Activated naive CD8-positive, alpha-beta T cell treated with anti-CD3 and anti-CD28 coated beads, Interleukin-2, amount 50 U/mL, for 24 hours (primary cell): Measurements from ENCODE around the gene ARHGAP42.
"Not testable (repeated sequence)": the region's sequence is repeated elsewhere in the genome, so short reads cannot be mapped to it uniquely, and the experiment has no call there.

Experiments used
- ATAC-seq: fragments of 150-1000 bp; cut with Tn5 transposase; one replicate; pipeline ENCODE4 v1.10.0; 2021
- DNase-seq: peaks from one replicate; pipeline ENCODE4 v3.0.0; 2021
- H3K27ac Mint-ChIP-seq: one replicate; pipeline ENCODE4 v1.8.0; 2021; ENCODE audit warnings: mild to moderate bottlenecking, mixed read lengths
- H3K27me3 Mint-ChIP-seq: one replicate; pipeline ENCODE4 v1.8.0; 2021; ENCODE audit warnings: mixed read lengths
- H3K36me3 Mint-ChIP-seq: one replicate; pipeline ENCODE4 v1.8.0; 2021; ENCODE audit warnings: low read depth, mixed read lengths
- H3K4me1 Mint-ChIP-seq: one replicate; pipeline ENCODE4 v1.8.0; 2021; ENCODE audit warnings: mixed read lengths
- H3K4me3 Mint-ChIP-seq: one replicate; pipeline ENCODE4 v1.8.0; 2021; ENCODE audit warnings: mild to moderate bottlenecking, moderate library complexity, mixed read lengths
- H3K9me3 Mint-ChIP-seq: one replicate; pipeline ENCODE4 v1.8.0; 2021; ENCODE audit warnings: mixed read lengths

The ARHGAP42 gene

DNA sequence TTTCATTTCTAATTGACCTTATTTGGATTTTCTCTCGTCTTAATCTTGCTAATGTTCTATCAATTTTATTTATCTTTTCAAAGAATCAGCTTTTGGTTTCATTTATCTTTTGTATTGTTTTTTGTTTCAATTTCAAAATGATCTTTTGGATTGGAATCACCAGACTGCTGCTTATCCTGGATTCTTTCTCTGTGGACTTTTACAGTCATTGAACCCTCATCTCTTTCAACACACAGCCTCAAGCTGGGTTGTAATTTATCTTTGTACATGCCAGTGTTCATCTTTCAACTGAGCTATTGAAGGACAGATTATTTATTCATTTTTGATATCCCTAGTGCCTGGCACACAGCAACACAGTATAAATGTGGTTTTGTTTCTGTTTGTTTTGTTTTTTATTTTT is 195.9 kb downstream of the ARHGAP42 start:
- ATAC-seq = no peak
- no peak overlapping the region for H3K4me3 Mint-ChIP-seq
- peaks cover 27% of the 10 kb centered on the region for H3K9me3 Mint-ChIP-seq
- H3K36me3 Mint-ChIP-seq = no peaks in the 10 kb centered on the region
- DNase-seq = no peak
- H3K27me3 Mint-ChIP-seq = no peaks in the 10 kb centered on the region
- H3K4me1 Mint-ChIP-seq = no peaks in the 10 kb centered on the region
- no peak overlapping the region for H3K27ac Mint-ChIP-seq

DNA sequence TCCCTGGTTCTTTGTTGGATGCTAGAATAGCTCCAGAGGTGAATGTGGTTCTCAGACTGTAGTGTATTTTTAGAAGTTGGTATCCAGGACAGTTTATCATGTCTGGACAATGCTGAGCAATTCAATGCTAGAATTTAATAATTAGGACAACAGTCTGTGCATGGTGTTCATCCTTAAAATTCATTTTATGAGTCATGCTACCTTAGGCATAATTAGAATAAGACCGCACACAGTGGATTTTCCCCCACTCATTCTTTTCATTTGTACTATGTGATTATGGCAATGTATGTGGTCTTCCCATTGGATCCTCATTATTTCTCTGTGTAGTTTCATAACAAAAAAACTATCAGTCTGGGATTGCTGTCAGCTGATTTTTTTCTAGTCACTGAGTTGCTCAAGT is 196.7 kb downstream of the ARHGAP42 start:
- ATAC-seq = no peak
- Mint-ChIP-seq H3K9me3 (peaks cover 27% of the 10 kb centered on the region), H3K36me3 (no peaks in the 10 kb centered on the region), H3K4me3 (no peak overlapping the region), H3K27ac (no peak overlapping the region), H3K27me3 (no peaks in the 10 kb centered on the region), H3K4me1 (no peaks in the 10 kb centered on the region)
- no peak for DNase-seq

DNA sequence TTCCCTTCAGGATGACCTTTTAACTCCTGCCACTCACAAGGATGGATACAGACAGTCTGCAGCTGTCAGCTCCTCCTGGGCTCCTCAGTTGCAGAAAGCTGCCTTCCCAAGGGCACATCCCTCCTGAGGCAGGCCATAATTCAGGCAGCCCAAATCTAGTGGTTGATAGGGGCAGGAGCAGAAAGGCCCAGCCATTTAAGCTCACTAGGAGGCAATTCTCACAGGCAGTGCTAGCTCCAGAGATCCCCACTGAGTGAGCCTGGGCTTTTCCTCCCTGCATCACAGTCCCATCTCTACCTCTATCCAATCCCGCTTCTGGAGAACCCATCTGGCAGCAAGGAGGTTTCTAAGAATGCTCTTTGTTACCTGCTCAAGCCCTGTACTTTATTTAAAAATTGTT is 200.6 kb downstream of the ARHGAP42 start:
- H3K27ac Mint-ChIP-seq = no peak overlapping the region
- H3K36me3 Mint-ChIP-seq = no peaks in the 10 kb centered on the region
- no peaks in the 10 kb centered on the region for H3K27me3 Mint-ChIP-seq
- H3K4me1 Mint-ChIP-seq = no peaks in the 10 kb centered on the region
- peaks cover 5% of the 10 kb centered on the region for H3K9me3 Mint-ChIP-seq
- ATAC-seq (no peak), DNase-seq (no peak)
- no peak overlapping the region for H3K4me3 Mint-ChIP-seq

DNA sequence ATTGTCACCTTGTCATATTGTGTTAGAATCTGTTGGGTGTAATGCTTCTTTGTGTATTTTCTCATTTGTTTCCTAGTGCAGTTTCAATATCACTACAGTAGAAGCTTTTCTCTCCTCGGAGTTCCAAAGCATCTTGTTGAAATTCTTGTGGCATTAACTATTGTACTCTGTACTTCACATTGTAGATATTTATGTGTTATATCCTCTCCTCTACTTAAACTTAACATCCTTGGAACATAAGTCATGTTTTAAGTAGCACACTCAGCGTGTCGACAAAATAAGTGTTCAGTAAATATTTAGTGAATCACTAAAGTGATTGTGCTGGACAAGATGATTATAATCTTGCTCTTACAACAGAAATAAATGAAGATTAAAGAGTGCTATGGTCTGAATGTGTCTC is 201.7 kb downstream of the ARHGAP42 start:
- Mint-ChIP-seq H3K27ac (no peak overlapping the region), H3K9me3 (no peaks in the 10 kb centered on the region), H3K27me3 (no peaks in the 10 kb centered on the region), H3K4me3 (no peak overlapping the region), H3K36me3 (no peaks in the 10 kb centered on the region), H3K4me1 (no peaks in the 10 kb centered on the region)
- DNase-seq = no peak
- ATAC-seq = no peak

DNA sequence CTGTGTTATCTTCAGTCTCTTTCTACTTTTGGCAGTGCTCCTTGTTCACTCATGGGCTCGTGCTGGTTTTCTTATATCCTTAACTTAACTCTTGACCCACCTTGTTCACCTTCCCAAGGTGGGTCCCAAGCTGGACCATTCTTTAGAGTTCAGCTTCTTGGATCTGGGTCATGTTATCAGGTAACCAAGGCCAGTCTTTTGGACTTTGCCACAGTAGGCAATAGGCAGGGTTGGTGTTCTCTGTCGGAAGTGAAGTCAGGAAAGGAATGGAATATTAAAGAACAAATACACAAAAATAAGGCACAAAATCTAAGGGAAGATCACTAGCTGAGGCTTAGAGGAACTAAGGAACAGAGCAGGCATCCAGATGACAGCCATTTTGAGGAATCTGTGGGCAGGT is 202.7 kb downstream of the ARHGAP42 start:
- H3K36me3 Mint-ChIP-seq = no peaks in the 10 kb centered on the region
- no peak overlapping the region for H3K27ac Mint-ChIP-seq
- H3K4me1 Mint-ChIP-seq = no peaks in the 10 kb centered on the region
- no peaks in the 10 kb centered on the region for H3K27me3 Mint-ChIP-seq
- no peaks in the 10 kb centered on the region for H3K9me3 Mint-ChIP-seq
- no peak overlapping the region for H3K4me3 Mint-ChIP-seq
- no peak for ATAC-seq
- DNase-seq = no peak

DNA sequence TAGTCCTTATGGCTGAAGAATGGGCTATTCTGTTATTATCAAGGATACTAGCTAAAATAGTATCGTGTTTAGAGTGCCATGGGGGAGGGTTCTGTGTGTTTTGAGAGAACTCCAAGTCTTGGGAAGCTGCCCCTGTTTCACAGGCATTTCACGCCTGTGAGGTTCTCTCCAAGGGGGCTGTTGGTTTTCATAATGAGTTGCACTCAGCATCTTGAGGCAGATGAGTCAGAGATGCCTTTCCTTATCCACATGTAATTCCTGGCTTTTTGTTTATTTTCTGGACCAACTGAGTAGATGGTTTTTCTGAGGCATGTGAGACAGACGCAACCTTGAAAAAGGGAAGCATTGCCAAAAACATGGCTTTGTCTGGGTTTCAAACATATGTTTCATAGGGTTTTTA is 203.7 kb downstream of the ARHGAP42 start:
- Mint-ChIP-seq H3K27ac (no peak overlapping the region), H3K4me1 (no peaks in the 10 kb centered on the region), H3K4me3 (no peak overlapping the region), H3K36me3 (no peaks in the 10 kb centered on the region), H3K9me3 (no peaks in the 10 kb centered on the region), H3K27me3 (no peaks in the 10 kb centered on the region)
- DNase-seq (no peak), ATAC-seq (no peak)

DNA sequence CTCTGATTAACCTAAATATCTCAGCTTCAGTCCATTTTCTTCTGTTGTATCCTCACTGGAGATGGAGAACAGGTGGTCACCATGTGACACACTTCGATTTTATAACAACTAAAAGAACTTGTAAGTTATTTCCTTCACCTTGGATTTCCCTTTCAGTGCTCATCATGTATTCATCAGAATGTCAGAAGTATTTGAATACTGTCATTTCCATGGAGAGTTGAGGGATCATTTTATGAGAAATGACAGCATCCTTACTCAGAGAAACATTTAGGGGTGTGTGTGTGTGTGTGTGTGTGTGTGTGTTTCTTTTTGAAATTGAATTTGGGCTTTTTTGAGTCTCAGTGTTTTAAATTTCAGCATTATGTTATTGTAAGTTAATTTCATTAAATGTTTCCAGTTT is 205.8 kb downstream of the ARHGAP42 start:
- peaks cover 4% of the 10 kb centered on the region for H3K9me3 Mint-ChIP-seq
- no peak overlapping the region for H3K27ac Mint-ChIP-seq
- DNase-seq = no peak
- no peak for ATAC-seq
- H3K36me3 Mint-ChIP-seq = no peaks in the 10 kb centered on the region
- H3K4me1 Mint-ChIP-seq = no peaks in the 10 kb centered on the region
- no peaks in the 10 kb centered on the region for H3K27me3 Mint-ChIP-seq
- H3K4me3 Mint-ChIP-seq = no peak overlapping the region

DNA sequence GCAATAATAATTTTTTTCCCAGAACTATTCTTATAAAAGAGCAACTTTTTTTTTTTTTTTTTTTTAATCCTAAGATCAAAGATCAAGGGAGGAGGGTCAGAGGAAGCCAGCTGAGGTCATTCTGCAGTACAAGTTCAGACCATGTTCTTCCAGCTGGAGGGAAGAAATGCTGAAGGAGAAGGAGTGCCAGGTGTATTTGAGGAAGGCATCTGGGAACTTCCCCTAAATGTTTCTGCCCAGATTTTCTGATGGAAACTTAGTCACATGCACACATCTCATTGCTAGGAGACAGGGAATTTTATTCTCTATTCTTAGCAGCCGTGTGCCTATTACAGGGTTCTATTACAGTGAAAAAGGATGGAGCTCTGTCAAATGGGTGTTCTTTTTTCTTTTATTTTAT is 208.4 kb downstream of the ARHGAP42 start:
- Mint-ChIP-seq H3K36me3 (no peaks in the 10 kb centered on the region), H3K4me1 (no peaks in the 10 kb centered on the region), H3K9me3 (peaks cover 16% of the 10 kb centered on the region), H3K27me3 (no peaks in the 10 kb centered on the region), H3K4me3 (no peak overlapping the region), H3K27ac (no peak overlapping the region)
- ATAC-seq (no peak), DNase-seq (no peak)

DNA sequence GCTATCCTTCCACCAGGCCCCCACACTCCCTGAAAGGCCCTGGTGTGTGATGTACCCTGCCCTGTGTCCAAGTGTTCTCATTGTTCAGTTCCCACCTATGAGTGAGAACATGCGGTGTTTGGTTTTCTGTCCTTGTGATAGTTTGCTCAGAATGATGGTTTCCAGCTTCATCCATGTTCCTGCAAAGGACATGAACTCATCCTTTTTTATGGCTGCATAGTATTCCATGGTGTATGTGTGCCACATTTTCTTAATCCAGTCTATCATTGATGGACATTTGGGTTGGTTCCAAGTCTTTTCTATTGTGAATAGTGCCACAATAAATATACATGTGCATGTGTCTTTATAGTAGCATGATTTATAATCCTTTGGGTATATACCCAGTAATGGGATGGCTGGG is 208.9 kb downstream of the ARHGAP42 start:
- not testable (repeated sequence) for ATAC-seq, H3K4me3 Mint-ChIP-seq, H3K27me3 Mint-ChIP-seq, DNase-seq, H3K27ac Mint-ChIP-seq, H3K4me1 Mint-ChIP-seq, H3K36me3 Mint-ChIP-seq
- H3K9me3 Mint-ChIP-seq = peaks cover 18% of the 10 kb centered on the region

DNA sequence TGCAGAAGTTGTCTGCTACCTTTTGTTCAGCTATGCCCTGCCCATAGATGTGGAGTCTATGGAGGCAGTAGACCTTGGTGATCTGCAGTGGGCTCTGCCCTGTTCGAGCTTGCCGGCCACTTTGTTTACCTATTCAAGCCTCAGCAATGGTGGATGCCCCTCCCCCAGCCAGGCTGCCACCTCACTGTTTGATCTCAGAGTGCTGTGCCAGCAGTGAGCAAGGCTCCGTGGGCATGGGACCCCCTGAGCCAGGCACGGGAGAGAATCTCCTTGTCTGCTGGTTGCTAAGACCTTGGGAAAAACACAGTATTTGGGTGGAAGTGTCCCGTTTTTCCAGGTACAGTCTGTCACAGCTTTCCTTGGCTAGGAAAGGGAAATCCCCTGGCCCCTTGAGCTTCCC is 214.4 kb downstream of the ARHGAP42 start:
- not testable (repeated sequence) for H3K4me3 Mint-ChIP-seq, H3K36me3 Mint-ChIP-seq, DNase-seq, ATAC-seq, H3K27ac Mint-ChIP-seq, H3K27me3 Mint-ChIP-seq, H3K4me1 Mint-ChIP-seq
- peaks cover 18% of the 10 kb centered on the region for H3K9me3 Mint-ChIP-seq

DNA sequence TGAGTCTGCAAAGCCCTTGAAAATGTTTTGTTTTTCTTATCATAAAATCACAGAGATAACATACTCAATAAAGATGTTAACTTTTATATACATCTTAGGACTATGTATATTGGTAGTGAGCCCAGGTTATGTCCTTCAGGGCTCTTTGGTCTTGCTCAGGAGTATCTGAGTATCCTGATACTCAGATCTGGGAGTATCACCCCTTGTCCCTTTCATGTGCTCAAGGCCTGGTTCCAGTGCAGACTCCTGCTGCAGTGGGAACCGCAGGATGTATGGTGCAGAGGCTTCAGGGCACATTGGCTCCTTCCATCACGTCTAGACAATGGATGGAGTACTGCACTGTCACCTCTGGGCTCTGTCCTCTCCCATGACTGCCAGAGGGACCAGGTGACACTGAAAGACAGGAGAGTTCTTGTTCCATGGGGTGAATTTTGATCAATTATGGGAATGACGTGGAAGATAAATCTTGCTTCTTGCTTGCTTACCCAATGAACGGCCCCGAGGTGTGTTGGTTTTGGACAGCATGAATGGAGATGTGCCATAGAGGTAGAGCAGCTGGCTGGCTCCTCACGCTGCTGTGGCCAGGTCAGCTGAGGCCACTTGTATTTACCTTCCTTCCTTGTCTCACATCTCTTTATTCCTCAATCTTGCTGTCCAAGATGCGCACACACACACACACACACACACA is 215.5 kb downstream of the ARHGAP42 start:
- H3K4me3 Mint-ChIP-seq = no peak overlapping the region

DNA sequence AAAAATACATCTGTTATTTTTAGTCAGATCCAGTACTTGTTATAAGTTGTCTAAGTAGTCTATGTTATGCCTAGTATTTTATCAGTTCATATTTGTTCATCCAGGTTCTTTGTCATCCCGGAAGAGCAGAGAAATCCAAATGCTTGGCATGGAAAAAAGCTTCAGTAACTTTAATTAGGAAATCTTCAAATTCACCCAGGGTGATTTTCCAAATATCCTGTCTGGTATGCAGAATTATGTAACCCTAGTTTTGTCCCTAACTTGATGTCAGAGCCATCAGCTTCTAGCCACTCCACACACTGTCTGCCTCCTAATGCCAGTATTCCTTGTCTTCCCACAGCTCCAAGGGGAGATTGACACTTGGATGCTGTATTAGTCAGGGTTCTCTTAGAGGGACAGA is 216.2 kb downstream of the ARHGAP42 start:
- Mint-ChIP-seq H3K36me3 (no peaks in the 10 kb centered on the region), H3K27ac (no peak overlapping the region), H3K9me3 (peaks cover 21% of the 10 kb centered on the region), H3K4me3 (no peak overlapping the region), H3K27me3 (peaks cover 2% of the 10 kb centered on the region), H3K4me1 (no peaks in the 10 kb centered on the region)
- DNase-seq (no peak), ATAC-seq (no peak)

More for the DNA sequence above, 215.5 kb downstream of the ARHGAP42 start:
- H3K27ac Mint-ChIP-seq = no peak overlapping the region
- H3K4me1 Mint-ChIP-seq = no peaks in the 10 kb centered on the region
- ATAC-seq = no peak
- peaks cover 2% of the 10 kb centered on the region for H3K27me3 Mint-ChIP-seq
- H3K36me3 Mint-ChIP-seq = no peaks in the 10 kb centered on the region
- H3K9me3 Mint-ChIP-seq = peaks cover 21% of the 10 kb centered on the region
- no peak for DNase-seq

DNA sequence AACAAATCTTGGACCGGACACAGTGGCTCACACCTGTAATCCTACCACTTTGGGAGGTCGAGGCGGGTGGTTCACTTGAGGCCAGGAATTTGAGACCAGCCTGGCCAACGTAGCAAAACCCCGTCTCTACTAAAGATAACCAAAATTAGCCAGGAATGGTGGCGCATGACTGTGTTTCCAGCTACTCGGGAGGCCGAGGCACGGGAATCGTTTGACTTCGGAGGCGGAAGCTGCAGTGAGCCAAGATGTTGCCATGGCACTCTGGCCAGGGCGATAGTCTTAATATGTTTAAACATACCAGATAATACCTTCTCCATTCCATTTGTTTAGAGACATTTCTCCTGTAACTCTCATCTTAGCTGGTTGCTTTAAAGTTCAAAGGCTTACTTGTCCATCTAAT is 218.6 kb downstream of the ARHGAP42 start:
- H3K27me3 Mint-ChIP-seq = peaks cover 4% of the 10 kb centered on the region
- ATAC-seq (no peak), DNase-seq (no peak)
- H3K4me3 Mint-ChIP-seq = no peak overlapping the region
- H3K36me3 Mint-ChIP-seq = no peaks in the 10 kb centered on the region
- H3K9me3 Mint-ChIP-seq = peaks cover 7% of the 10 kb centered on the region
- no peaks in the 10 kb centered on the region for H3K4me1 Mint-ChIP-seq
- H3K27ac Mint-ChIP-seq = no peak overlapping the region

DNA sequence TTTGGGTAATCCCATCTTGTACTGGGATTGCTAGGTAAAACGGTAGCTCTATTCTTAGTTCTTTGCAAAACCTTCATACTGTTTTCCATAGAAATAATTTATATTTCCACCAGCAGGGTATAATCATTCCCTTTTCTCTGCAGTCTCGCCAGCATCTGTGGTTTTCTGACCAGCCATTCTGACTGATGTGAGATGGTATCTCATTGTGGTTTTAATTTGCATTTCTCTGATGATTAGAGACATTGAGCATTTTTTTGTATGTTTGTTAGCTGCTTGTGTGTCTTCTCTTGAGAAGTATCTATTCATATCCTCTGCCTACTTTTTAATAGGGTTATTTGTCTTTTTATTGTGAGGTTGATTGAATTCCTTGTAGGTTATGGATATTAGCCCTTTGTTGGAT is 221.7 kb downstream of the ARHGAP42 start:
- Mint-ChIP-seq H3K36me3 (no peaks in the 10 kb centered on the region), H3K9me3 (peaks cover 4% of the 10 kb centered on the region), H3K27ac (no peak overlapping the region), H3K4me1 (no peaks in the 10 kb centered on the region), H3K27me3 (peaks cover 4% of the 10 kb centered on the region), H3K4me3 (no peak overlapping the region)
- DNase-seq (no peak), ATAC-seq (no peak)

DNA sequence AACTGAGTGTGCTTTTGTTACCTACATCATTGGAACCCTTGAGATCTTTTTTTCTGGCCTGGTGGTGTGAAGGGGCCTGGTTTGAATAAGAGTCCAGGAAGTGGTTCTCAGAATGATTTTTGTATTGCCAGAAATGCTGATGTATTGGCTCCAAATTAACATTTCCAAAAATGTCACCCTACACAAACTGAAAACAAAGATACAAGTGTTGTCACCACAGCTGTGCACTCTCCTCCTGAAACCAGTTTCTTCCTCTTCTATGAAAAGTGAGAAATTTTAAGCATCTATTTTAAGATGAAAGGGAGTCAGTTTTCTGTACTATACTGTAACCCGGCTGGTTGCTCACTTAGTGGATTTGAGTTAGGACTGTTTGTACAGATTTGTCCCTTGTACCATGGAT is 223.7 kb downstream of the ARHGAP42 start:
- Mint-ChIP-seq H3K4me1 (no peaks in the 10 kb centered on the region), H3K36me3 (no peaks in the 10 kb centered on the region), H3K27me3 (peaks cover 4% of the 10 kb centered on the region), H3K4me3 (no peak overlapping the region), H3K27ac (no peak overlapping the region), H3K9me3 (peaks cover 4% of the 10 kb centered on the region)
- ATAC-seq (no peak), DNase-seq (no peak)
